HG03060 (cell line): ENCODE measurements around the gene SLC38A6.
A peak's percentile ranks its signal among the peaks of the same experiment; 100 is the strongest.
"Not testable (repeated sequence)": the region's sequence is repeated elsewhere in the genome, so short reads cannot be mapped to it uniquely, and the experiment has no call there.

Experiments used
- ATAC-seq: cut with Tn5 transposase; IDR thresholded peaks from one replicate; pipeline ENCODE4 v1.9.1; 2021; ENCODE audit warnings: low read depth, moderate number of reproducible peaks; ENCODE audit not compliant: unreplicated experiment

SLC38A6 gene

GRCh38 chr14:61048640-61049039 is 67.6 kb downstream of the SLC38A6 start:
- no peak for ATAC-seq

- ATAC-seq, result no peak
Measured at GRCh38 chr14:61050417-61050816, 69.4 kb downstream of the SLC38A6 start.

- no peak for ATAC-seq
Measured at GRCh38 chr14:61051051-61051450, 70.0 kb downstream of the SLC38A6 start.

- ATAC-seq, result no peak
Measured at GRCh38 chr14:61051621-61052020, 70.6 kb downstream of the SLC38A6 start.

- no peak for ATAC-seq
Measured at GRCh38 chr14:61063461-61063860, 82.4 kb downstream of the SLC38A6 start.

GRCh38 chr14:61064210-61064609 is 83.2 kb downstream of the SLC38A6 start:
- ATAC-seq, result no peak

- ATAC-seq, result no peak
Measured at GRCh38 chr14:61064856-61065255, 83.8 kb downstream of the SLC38A6 start.

- ATAC-seq, result no peak
Measured at GRCh38 chr14:61065656-61066055, 84.6 kb downstream of the SLC38A6 start.

- ATAC-seq, result not testable (repeated sequence)
Measured at GRCh38 chr14:61072442-61072841, 91.4 kb downstream of the SLC38A6 start.

GRCh38 chr14:61074852-61075251 is 93.8 kb downstream of the SLC38A6 start:
- no peak for ATAC-seq

- ATAC-seq, result no peak
Measured at GRCh38 chr14:61076556-61076955, 95.5 kb downstream of the SLC38A6 start.

GRCh38 chr14:61077437-61077836 is 96.4 kb downstream of the SLC38A6 start:
- no peak for ATAC-seq

- ATAC-seq, result no peak
Measured at GRCh38 chr14:61077951-61078720, 97.1 kb downstream of the SLC38A6 start.

GRCh38 chr14:61080591-61081010 is 99.6 kb downstream of the SLC38A6 start:
- ATAC-seq, result peak; percentile 50

GRCh38 chr14:61088081-61088480 is 107.0 kb downstream of the SLC38A6 start:
- ATAC-seq, result no peak

- no peak for ATAC-seq
Measured at GRCh38 chr14:61089126-61089750, 108.2 kb downstream of the SLC38A6 start.

- ATAC-seq, result no peak
Measured at GRCh38 chr14:61090432-61091216, 109.6 kb downstream of the SLC38A6 start.

GRCh38 chr14:61091657-61092273 is 110.7 kb downstream of the SLC38A6 start:
- ATAC-seq, result no peak

GRCh38 chr14:61098096-61098495 is 117.1 kb downstream of the SLC38A6 start:
- not testable (repeated sequence) for ATAC-seq

GRCh38 chr14:61098721-61099120 is 117.7 kb downstream of the SLC38A6 start:
- ATAC-seq, result no peak
